C1 segment of cervical spinal cord (tissue), 14 donors: ENCODE data around the gene PDCL3.

Experiments
- DNase-seq, 14 donors: peaks; one replicate each; lab custom pipeline; 2025; lab: John Stamatoyannopoulos, UW

PDCL3 gene

GRCh38 chr2:100611079-100612029, 48.6 kb downstream of the PDCL3 start:
- no peak for DNase-seq

- no peak for DNase-seq
These were observed 49.7 kb downstream of the PDCL3 start for GRCh38 chr2:100612388-100613000.

- DNase-seq, result no peak
These were observed 50.9 kb downstream of the PDCL3 start for GRCh38 chr2:100613719-100614118.

- no peak for DNase-seq
These were observed 51.7 kb downstream of the PDCL3 start for GRCh38 chr2:100614455-100615000.

GRCh38 chr2:100615471-100615870, 52.7 kb downstream of the PDCL3 start:
- no peak for DNase-seq

GRCh38 chr2:100615886-100616285, 53.1 kb downstream of the PDCL3 start:
- no peak for DNase-seq

- no peak for DNase-seq
These were observed 54.1 kb downstream of the PDCL3 start for GRCh38 chr2:100616841-100617390.

GRCh38 chr2:100619951-100620350, 57.2 kb downstream of the PDCL3 start:
- no peak for DNase-seq

- no peak for DNase-seq
These were observed 57.7 kb downstream of the PDCL3 start for GRCh38 chr2:100620481-100620880.

GRCh38 chr2:100621371-100621951, 58.7 kb downstream of the PDCL3 start:
- no peak for DNase-seq

- DNase-seq, result no peak
These were observed 60.4 kb downstream of the PDCL3 start for GRCh38 chr2:100623033-100623715.

- no peak for DNase-seq
These were observed 61.1 kb downstream of the PDCL3 start for GRCh38 chr2:100623930-100624329.

GRCh38 chr2:100624536-100624935, 61.7 kb downstream of the PDCL3 start:
- DNase-seq, result no peak

GRCh38 chr2:100625717-100626116, 62.9 kb downstream of the PDCL3 start:
- DNase-seq, result no peak
